OCI-LY3 (cell line): Measurements from ENCODE around the gene TAX1BP1.

Experiments used
- H2AFZ ChIP-seq: fragments of 200-600, 300-600 bp; shearing (Covaris generic); 2 replicates; pipeline ENCODE4 v1.6.0; 2014; ENCODE audit warnings: antibody characterized with exemption, low read depth, low read length
- H3K27ac ChIP-seq: fragments of 200-600, 300-600 bp; sonication (generic); 2 replicates; pipeline ENCODE4 v1.5.1; 2014; ENCODE audit warnings: mild to moderate bottlenecking, low read length, moderate library complexity, mixed read lengths
- H3K27me3 ChIP-seq: fragments of 200-600, 300-600 bp; sonication (generic); 2 replicates; pipeline ENCODE4 v1.6.1; 2014; ENCODE audit warnings: low read depth, low read length, mixed read lengths
- H3K36me3 ChIP-seq: fragments of 200-600, 300-600 bp; sonication (generic); replicated peaks from 2 replicates; pipeline ENCODE3; 2014; ENCODE audit warnings: low read depth, low read length, mixed read lengths
- H3K4me1 ChIP-seq: fragments of 300-600, 200-600 bp; sonication (generic); 2 replicates; pipeline ENCODE4 v1.6.1; 2014; ENCODE audit warnings: low read length, mixed read lengths
- H3K4me2 ChIP-seq: fragments of 200-600, 300-600 bp; sonication (generic); 2 replicates; pipeline ENCODE4 v1.6.1; 2014; ENCODE audit warnings: low read length, mixed read lengths
- H3K4me3 ChIP-seq: fragments of 300-600, 200-600 bp; sonication (generic); 2 replicates; pipeline ENCODE4 v1.5.1; 2014; ENCODE audit warnings: antibody characterized with exemption, mild to moderate bottlenecking, low read length, moderate library complexity
- H3K79me2 ChIP-seq: fragments of 300-600, 200-600 bp; shearing (Covaris generic); 2 replicates; pipeline ENCODE4 v1.6.1; 2014; ENCODE audit warnings: mild to moderate bottlenecking, low read length, mixed read lengths
- H3K9ac ChIP-seq: fragments of 300-600, 200-600 bp; shearing (Covaris generic); 2 replicates; pipeline ENCODE4 v1.6.0; 2014; ENCODE audit warnings: mild to moderate bottlenecking, low read length, moderate library complexity
- H3K9me3 ChIP-seq: fragments of 200-600, 300-600 bp; shearing (Covaris generic); 2 replicates; pipeline ENCODE4 v1.6.1; 2014; ENCODE audit warnings: low read length, mixed read lengths; ENCODE audit not compliant: insufficient read depth
- H4K20me1 ChIP-seq: fragments of 200-600, 300-600 bp; sonication (generic); 2 replicates; pipeline ENCODE4 v1.6.1; 2016; ENCODE audit warnings: low read length, mixed read lengths; ENCODE audit not compliant: insufficient read depth
- EZH2phosphoT487 ChIP-seq: fragments of 200-600 bp; shearing (Covaris generic); IDR thresholded peaks from 2 replicates; pipeline ENCODE4 v1.6.1; 2018; ENCODE audit warnings: antibody characterized with exemption, mixed run types, low read depth
- TF ChIP-seq, protein P1 (sequence below): fragments of 200-600, 300-600 bp; sonication (generic); IDR thresholded peaks from 2 replicates; pipeline ENCODE4 v1.5.1; 2014; ENCODE audit warnings: antibody characterized with exemption, low read length, low read depth

Gene TAX1BP1

DNA sequence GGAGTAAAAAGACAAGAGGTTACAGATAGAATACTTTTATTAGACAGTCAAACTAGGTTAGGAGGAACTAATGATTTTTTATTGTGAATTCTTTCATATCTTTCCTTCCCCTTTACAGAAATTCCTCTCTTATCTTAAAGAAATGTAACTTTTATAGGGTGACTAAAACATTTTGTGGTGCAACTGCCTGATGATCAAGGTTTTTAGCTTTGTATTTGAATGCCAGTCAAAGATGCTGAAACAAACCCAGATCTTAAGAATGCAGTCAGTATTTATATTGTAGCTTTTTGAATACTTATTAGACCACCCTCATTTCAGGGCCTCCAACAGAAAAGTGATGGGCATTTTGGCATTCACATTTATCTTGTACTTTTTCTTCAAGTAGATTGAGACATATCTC, 27.4 kb downstream of the TAX1BP1 start:
- Histone ChIP-seq H3K4me1 (no peaks in the 10 kb centered on the region), H3K27me3 (no peaks in the 10 kb centered on the region), H2AFZ (no peak overlapping the region), H3K27ac (no peak overlapping the region), H3K4me2 (no peak overlapping the region), H3K36me3 (no peaks in the 10 kb centered on the region), H3K79me2 (no peaks in the 10 kb centered on the region), H4K20me1 (no peaks in the 10 kb centered on the region), H3K9me3 (no peaks in the 10 kb centered on the region), H3K4me3 (no peak overlapping the region), H3K9ac (no peak overlapping the region)
- TF ChIP-seq, protein P1, sequence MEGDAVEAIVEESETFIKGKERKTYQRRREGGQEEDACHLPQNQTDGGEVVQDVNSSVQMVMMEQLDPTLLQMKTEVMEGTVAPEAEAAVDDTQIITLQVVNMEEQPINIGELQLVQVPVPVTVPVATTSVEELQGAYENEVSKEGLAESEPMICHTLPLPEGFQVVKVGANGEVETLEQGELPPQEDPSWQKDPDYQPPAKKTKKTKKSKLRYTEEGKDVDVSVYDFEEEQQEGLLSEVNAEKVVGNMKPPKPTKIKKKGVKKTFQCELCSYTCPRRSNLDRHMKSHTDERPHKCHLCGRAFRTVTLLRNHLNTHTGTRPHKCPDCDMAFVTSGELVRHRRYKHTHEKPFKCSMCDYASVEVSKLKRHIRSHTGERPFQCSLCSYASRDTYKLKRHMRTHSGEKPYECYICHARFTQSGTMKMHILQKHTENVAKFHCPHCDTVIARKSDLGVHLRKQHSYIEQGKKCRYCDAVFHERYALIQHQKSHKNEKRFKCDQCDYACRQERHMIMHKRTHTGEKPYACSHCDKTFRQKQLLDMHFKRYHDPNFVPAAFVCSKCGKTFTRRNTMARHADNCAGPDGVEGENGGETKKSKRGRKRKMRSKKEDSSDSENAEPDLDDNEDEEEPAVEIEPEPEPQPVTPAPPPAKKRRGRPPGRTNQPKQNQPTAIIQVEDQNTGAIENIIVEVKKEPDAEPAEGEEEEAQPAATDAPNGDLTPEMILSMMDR = no peak

DNA sequence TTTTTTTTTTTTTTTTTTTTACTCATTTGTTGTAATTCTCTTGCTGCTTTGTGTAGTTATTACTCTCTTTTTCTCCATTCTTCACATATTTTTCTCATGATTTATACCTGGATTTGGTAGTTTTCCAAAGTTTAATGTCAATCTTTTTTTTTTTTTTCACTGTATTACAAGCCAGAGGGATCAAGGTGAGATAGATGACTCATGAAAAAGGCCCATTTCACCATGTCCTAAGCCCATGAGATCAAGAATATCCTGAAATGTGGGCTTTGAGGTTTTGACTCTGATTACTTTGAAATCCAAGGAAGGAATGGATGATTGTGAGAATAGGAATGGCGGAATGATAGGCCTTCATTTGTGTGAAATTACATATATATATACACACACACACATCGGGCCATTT, 31.1 kb downstream of the TAX1BP1 start:
- Histone ChIP-seq H3K4me3 (no peak overlapping the region), H3K79me2 (no peaks in the 10 kb centered on the region), H4K20me1 (no peaks in the 10 kb centered on the region), H3K27ac (no peak overlapping the region), H3K9me3 (no peaks in the 10 kb centered on the region), H3K4me1 (no peaks in the 10 kb centered on the region), H3K27me3 (no peaks in the 10 kb centered on the region), H3K4me2 (no peak overlapping the region), H2AFZ (no peak overlapping the region), H3K9ac (no peak overlapping the region), H3K36me3 (no peaks in the 10 kb centered on the region)
- no peak for TF ChIP-seq EZH2phosphoT487

DNA sequence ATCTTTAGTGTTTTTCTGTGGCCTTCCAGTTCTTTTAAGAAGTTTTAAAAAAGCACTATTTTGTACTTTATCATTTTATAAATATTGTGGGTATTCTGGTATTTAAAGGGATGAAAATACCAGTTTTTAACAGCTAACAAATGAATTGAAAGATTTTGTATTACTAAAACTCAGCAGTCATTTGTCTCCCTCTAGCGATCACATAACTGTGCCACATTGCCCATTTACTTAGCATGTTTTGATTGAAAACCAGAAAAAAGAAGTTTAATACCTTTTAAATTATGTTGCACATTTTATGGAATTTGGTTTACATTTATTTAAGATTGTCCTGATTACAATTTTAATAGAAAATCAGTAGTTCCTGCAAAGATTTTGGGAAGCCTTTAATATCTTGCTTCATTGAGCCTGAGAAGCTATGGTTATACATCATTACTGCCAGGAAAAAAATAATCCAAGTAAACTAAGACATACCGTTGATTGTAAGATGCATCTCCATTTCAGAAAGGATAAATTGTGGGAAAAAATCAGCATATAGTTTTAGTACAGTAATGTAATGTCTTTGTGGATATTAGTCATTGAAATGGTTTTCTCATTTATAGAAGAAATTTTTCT, 34.9 kb downstream of the TAX1BP1 start:
- H3K9ac ChIP-seq = no peak overlapping the region
- no peaks in the 10 kb centered on the region for H4K20me1 ChIP-seq
- no peaks in the 10 kb centered on the region for H3K4me1 ChIP-seq
- no peaks in the 10 kb centered on the region for H3K36me3 ChIP-seq
- TF ChIP-seq, protein P1 = peak; percentile 67
- TF ChIP-seq EZH2phosphoT487 = no peak
- H3K79me2 ChIP-seq = no peaks in the 10 kb centered on the region
- no peak overlapping the region for H3K4me2 ChIP-seq
- no peak overlapping the region for H3K4me3 ChIP-seq
- no peak overlapping the region for H3K27ac ChIP-seq
- no peaks in the 10 kb centered on the region for H3K27me3 ChIP-seq
- no peak overlapping the region for H2AFZ ChIP-seq
- H3K9me3 ChIP-seq = no peaks in the 10 kb centered on the region

DNA sequence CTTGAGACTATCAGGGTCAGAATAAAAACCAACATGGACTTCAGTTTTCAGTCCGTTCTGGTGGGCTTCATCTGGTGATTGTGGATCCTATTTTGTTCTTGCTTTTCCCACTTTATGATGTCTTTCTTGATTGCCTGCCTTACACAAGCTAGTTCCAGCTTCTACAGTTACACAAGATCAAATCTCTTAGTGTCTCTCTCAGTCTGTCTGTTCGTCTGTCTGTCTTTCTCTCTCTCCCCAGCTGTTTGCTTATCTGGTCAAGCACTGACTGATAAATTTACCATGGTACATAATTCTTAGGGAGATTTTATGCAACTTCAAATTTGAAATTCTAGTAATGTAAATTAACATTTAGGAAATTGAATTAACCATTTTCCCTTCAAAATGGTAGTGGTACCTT, 35.8 kb downstream of the TAX1BP1 start:
- no peaks in the 10 kb centered on the region for H3K27me3 ChIP-seq
- no peaks in the 10 kb centered on the region for H3K9me3 ChIP-seq
- no peaks in the 10 kb centered on the region for H4K20me1 ChIP-seq
- no peak overlapping the region for H3K9ac ChIP-seq
- no peaks in the 10 kb centered on the region for H3K79me2 ChIP-seq
- H3K4me2 ChIP-seq = no peak overlapping the region
- no peak overlapping the region for H3K4me3 ChIP-seq
- TF ChIP-seq, protein P1 = no peak
- TF ChIP-seq EZH2phosphoT487 = no peak
- no peak overlapping the region for H3K27ac ChIP-seq
- H3K4me1 ChIP-seq = no peaks in the 10 kb centered on the region
- no peaks in the 10 kb centered on the region for H3K36me3 ChIP-seq
- H2AFZ ChIP-seq = no peak overlapping the region
